Endothelial cell of hepatic sinusoid (primary cell): ENCODE results near the gene CD320.
"Not testable (repeated sequence)": the region's sequence is repeated elsewhere in the genome, so short reads cannot be mapped to it uniquely, and the experiment has no call there.

Source experiments
- in situ Hi-C: cut with HindIII; loops from 2 replicates; pipeline ENCODE4 v1.10.0; 2017; ENCODE audit warnings: low sequenced_read_pairs

The CD320 gene

DNA sequence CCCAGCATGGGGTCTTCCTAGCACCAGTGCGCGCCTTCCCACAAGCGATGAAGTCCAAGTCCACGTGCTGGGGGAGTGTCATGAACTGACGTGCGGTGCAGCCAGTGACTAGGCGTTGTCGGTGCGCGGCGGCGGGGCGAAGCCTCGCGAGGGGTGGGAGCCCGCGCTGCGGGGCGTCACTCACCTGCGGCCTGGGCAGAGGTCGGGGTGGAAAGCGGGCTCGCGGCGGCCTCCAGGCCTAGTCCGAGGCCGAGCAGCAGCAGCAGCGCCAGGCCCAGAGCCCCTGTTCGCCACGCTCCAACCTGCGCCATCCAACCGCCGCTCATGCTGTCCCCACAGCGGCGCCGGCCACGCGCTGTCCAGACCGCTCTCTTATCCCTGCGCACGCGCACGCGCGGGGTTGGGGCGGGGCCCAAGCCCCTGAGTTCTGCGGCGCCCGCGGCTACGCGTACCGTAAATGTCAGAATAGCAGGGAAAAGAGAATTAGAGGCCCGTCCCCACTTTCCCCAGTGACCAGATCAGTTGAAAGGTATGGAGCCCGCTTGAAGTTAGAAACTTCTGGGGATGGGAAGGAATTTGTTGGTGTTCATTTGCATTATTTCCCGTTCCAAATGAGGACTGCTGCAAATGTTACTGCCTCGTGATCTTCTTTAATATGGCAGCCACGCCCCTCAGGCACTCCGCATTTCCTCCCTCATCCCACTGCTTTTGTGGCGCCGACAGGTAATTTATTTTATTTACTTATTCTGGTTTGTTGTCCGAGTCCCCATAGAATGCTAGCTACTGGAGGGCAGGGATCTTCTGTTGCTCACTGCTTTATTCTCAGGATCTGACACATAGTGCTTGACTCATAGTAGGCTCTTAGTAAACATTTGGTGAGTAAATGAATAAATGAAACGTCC, at the start of gene CD320:
CD320 (minus strand) TSS at position 394 of the 902 bp plus-strand sequence; CDS start at position 326, 68 bp downstream.
- in situ Hi-C loops = no loop called here

DNA sequence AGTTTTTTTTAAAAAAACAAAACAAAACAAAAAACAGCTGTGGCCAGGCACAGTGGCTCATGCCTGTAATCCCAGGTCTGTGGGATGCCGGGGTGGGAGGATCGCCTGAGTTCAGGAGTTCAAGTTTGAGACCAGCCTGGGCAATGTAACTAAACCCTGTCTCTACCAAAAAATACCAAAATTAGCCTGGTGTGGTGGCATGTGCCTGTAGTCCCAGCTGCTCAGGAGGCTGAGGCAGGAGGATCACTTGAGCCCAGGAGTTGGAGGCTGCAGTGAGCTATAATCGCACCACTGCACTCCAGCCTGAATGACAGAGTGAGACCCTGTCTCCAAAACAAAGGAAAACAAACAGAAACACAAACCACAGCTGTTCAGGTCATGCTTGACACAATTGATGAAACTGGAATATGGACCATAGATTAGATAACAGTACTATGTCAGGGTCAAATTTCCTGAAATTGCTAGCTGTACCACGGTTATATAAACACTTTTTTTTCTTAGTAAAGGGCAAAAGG, 48.9 kb upstream of the CD320 start:
- in situ Hi-C loops = no loop called here

DNA sequence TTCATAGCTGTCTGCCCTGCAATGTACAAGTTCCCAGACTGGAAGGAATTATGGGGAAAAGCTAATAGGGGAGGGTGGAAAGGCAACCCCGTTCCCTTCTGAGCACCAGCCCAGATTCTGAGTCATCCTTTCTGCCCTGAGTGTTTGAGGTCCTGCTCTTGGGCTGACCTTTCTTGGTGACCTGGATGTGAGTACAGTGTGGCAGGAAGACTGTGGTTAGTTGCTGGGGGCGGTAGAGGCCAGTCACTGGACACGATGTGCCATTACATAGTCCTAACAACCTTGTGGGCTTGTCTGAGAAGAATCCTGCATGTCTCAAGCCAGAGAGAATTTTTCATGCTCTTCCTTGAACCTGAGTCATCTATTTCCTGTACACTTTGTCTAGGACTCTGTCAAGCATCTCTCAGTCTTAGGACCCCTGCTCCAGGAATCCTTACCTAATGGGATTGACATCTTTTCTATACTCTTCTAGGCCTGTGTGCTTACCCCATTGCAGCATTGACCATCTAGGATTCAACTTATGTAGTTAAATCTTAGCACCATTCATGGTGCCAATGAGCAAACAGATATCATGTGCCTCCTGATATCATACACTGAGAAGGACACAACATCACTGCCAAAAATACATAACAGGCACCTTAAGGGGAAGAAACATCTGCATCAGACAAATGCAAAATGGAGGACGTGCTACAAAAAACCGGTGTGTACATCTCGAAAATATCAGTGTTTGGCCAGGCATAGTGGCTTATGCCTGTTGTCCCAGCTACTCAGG, 47.7 kb upstream of the CD320 start:
- in situ Hi-C loops = no loop called here

DNA sequence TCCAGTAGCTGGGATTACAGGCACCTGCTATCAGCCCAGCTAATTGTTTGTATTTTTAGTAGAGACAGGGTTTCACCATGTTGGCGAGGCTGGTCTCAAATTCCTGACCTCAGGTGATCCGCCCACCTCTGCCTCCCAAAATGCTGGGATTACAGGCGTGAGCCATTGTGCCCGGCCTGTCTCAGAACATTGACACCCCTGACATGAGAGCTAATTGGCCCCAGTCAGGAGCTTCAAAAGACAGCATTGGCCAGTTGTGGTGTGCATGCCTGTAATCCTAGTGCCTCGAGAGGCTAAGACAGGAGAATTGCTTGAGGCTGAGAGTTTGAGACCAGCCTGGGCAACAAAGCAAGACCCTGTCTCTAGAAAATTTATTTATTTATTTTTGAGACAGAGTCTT, 44.7 kb upstream of the CD320 start:
- in situ Hi-C loops = not testable (repeated sequence)

DNA sequence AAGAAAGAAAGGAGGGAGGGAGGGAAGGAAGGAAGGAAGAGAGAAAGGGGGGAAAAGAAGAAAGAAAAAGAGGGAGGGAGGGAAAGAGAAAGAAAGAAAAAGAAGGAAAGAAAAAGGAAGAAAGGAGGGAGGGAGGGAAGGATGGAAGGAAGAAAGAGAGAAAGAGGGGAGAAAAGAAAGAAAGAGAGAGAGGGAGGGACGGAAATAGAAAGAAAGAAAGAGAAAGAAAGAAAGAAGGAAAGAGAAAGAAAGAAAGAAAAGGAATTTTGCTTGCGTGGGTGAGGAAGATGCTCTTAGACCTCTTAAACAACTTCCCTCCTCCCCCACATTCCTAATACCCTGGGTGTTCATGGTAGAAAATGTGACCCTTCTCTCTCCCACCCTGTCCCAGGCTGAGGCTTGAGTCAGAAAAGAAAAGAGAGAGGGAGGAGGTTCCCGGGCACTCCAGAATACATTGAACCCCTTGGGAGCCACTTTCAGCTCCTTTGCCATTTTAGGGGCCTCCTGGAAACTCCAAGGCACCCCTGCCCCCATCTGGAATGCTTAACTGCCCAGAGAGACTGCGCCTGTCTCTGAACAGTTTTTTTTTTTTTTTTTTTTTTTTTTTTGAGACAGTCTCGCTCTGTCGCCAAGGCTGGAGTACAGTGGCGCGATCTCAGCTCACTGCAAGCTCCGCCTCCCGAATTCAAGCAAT, 44.1 kb upstream of the CD320 start:
- in situ Hi-C loops = no loop called here

DNA sequence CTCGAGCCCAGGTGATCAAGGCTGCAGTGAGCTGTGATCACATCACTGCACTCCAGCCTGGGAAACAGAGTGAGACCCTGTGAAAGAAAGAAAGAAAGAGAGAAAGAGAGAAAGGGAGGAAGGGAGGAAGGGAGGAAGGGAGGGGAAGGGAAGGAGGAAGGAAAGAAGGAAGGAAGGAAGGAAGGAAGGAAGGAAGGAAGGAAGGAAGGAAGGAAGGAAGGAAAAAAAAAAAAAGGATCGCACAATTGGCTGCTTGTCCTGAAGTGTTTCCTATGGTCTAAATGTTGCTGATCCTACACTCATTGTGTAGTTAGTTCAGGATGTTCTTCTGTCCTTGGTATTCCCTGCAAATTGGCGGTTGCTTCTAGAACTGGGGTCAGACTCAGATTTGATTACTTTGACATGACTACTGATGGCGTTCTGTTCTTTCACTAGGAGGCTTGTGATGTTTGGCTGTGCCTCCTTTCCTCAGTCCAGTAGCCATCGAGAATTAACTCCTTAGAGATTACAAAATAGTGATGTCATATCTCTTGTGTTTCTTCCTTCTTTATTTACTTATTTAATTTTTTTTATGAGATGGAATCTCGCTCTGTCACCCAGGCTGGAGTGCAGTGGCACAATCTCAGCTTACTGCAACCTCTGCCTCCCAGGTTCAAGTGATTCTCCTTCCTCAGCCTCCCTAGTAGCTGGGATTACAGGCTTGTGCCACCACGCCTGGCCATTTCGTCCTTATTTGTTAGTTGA, 41.6 kb upstream of the CD320 start:
- in situ Hi-C loops = not testable (repeated sequence)

DNA sequence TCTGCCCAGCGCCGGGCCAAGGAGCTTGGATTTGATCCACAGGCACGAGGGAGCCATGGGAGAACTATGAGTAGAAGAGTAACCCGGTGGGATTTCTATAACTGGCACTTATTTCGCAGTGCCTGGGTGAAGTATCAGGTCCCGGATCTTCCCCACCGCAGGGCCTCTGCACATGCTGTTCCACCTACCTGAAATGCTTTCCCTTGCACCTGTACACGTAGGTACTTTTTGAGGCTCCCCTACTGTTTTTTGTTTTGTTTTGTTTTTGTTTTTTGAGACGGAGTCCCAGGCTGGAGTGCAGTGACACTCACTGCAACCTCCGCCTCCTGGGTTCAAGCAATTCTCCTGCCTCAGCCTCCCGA, 35.3 kb upstream of the CD320 start:
- in situ Hi-C loops = no loop called here

DNA sequence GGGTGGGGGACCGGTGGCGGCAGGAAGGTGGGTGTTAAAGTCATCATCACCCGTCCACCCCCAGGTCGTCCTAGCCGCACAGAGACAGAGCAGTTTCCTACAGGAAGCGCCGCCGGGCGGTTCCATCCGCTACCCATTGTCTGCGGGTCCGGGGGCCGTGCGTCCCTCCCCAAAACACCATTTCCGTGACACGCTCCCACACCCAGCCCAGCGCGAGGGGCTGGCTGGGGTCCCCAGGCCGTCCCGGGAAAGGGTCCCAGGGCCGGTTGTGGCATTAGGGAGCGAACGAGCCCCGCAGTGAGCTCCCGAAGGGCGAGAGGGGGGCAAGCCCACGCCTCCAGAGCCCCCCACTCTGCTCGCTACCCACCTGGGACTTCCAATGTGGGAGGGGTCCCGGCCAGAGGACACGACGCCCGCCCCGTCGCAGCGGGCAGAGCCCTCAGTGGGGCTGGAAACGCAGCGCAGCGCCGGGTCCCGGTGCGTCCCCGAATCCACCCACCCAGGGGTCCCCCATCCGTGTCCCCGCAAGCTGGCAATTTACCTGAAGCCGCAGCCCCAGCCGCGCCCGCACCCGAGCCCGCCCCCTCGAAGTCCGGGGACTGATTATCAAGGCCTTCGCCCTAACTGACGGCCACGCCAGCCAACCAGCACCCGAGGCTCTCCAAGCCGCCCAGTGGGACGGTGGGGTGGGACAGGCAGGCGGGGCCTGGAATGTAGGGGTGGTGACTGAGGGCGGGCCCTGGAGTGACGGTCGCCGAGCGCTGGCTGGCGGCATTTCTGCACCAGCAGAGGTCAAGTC, 34.7 kb upstream of the CD320 start, which contains the start of gene KANK3:
KANK3 (minus strand) TSS at position 579 of the 799 bp plus-strand sequence. CDS start 5,434 bp downstream, outside the sequence.
- in situ Hi-C loops = no loop called here

DNA sequence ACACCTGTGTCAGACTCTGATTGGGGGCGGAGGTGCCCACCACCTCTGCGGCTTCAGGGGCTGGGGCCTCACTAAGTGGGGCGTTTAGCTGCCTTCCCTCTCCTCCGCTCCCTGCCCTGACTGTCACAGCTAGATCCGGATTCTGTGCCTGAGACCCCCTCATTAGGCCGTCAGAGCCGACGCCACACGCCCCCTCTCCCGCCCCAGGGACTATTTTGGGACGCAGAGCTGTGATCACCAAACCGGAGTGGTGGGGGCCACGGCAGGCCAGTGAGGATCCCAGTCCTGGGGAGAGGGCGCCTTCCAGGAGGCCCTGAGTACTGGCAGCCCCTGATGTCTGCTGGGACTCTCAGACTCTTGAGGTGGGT, 34.1 kb upstream of the CD320 start:
- in situ Hi-C loops = no loop called here

DNA sequence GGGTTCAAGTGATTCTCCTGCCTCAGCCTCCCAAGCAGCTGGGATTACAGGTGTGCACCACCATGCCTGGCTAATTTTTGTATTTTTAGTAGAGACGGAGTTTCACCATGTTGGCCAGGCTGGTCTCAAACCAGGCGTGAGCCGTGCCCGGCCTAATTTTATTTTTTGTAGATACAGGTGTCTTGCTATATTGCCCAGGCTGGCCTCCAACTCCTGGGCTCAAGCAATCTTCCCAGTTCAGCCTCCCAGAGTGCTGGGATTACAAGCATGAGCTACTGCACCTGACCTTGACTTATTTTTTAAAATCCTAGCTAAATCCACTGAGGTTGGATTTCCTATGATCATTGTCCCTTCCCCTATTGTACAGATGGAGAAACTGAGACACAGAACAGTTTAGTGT, 33.3 kb upstream of the CD320 start:
- in situ Hi-C loops = not testable (repeated sequence)

DNA sequence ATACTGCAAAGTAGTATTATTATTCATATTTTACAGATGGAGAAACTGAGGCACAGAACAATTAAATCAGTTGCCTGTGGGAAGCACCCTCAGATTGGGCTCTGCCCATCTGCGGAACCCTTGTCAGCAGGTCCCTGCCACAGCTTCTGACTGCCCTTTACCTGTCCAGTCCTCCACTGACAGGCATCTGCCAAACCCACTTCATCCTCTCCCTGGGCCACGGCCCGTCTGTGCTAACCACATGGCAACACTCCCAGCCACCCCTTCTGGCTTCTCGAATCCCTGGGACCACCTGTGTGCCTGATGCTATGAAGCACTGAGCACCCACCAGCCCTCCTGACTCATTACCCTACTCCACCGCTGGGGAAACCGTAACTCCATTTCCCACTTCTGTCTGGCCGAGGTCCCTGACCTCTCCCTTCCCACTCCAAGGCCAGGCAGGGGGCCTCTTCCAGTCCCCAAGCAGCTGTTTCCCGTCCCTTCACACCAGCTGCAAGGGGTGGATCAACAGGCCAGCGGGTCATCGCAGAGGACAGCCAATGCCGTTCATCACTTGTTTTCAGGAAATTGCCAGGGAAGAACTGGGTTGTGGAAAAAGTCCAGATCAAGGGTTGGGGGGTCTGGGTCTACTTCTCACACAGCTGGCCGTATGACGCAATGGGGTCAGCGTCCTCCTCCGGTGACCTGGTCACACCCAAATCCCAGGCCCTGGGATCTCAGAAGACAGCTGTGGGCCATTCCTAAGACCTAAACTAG, 32.4 kb upstream of the CD320 start:
- in situ Hi-C loops = no loop called here

DNA sequence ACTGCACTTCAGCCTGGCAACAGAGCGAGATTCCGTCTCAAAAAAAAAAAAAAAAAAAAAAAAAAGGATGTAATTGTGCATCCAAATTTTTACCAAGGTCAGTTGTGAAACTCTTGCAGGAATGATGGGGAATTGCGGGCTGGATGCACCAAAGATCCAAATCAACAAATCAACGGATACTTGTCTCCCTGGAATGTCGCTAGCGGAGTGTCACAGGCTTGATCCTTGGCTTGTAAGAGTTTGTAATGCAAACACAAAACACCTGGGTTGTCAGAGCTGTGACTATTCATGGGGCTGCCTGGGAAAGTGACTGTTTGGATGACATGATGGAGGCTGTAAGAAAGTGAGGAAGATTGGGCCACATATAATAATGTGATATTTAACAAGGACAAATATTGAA, 30.7 kb upstream of the CD320 start:
- in situ Hi-C loops = no loop called here

DNA sequence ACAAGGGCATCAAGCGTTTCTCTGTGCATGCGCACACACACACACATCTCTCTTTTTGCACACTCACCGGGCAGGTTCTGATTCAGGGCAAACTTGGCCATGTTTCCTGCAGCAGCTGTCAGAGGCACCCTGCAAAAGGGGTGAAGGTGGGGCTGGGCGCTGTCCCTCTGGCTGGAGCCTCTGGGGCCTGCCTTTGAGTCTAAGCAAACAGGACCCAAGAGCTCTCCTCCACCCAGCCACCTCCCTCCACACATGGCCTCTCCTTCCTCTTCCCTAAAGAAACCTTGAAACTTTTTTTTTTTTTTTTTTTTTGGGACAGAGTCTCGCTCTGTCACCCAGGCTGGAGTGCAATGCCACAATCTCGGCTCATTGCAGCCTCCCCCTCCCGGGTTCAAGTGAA, 29.6 kb upstream of the CD320 start:
- in situ Hi-C loops = no loop called here

DNA sequence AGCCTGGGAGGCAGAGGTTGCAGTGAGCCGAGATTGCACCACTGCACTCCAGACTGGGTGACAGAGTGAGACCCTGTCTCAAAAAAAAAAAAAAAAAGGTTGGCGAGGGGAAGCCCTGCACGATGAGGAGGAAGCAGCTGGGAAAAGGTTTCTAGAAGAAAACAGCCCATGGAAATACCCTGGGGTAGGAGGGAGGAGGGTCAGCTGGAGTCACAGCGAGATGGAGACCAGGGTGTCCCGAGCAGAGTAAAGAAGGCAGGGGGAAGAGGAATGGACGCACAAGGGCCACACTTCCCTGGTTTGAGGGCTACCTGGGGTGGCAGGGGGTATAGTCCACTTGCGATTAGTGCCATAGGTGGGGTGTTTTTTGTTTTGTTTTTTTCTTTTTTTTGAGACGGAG, 28.5 kb upstream of the CD320 start:
- in situ Hi-C loops = no loop called here

DNA sequence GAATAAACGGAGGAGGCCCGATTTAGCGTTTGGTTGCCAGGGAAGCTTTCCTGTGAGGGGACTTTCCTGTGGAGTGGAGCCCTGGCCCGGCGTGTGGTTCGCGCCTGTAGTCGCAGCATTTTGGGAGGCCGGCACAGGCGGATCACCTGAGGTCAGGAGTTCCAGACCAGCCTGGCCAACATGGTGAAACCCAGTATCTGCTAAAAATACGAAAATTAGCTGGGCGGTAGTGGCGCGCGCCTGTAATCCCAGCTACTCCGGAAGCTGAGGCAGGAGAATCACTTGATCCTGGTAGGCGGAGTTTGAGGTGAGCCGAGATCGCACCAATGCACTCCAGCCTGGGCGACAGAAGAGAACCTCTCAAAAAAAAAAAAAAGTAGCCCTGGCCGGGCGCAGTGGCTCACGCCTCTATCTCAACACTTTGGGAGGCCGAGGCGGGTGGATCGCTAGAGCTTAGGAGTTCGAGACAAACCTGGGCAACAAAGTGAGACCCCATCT, 28.0 kb upstream of the CD320 start:
- in situ Hi-C loops = no loop called here

DNA sequence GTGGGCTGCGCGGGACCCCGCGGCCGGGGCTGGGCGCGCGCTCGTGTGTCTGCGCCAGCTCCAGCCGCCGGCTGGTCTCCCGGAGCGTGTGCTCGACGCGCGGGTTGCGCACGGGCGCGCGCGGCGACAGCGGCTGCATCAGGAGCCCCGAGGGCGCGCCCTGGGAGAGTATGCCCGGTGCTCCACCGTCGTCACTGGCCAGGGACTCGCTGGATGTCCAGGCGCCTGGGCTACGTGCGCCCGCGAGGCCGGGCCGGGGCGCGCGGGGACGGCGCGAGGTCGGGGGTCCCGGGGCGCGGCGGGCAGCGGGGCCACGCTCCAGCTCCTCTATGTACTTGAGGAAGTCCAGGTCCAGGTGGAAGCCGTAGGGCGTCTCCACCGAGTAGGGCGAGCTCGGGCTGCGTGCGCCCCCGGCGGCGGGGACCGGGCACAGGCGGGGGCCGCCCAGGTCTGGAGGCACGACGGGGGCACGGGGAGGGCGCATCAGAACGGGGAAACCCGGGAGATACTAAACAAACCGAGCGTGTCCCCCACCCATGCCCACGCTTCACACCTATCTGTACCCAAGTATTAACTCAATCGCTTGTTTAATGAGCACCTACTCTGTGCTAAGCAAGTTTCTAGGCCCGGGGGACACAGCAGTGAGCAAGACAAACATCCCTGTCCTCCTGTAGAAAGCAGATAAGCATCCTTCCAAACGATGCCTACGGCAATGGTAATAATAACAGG, 27.3 kb upstream of the CD320 start:
- in situ Hi-C loops = no loop called here

DNA sequence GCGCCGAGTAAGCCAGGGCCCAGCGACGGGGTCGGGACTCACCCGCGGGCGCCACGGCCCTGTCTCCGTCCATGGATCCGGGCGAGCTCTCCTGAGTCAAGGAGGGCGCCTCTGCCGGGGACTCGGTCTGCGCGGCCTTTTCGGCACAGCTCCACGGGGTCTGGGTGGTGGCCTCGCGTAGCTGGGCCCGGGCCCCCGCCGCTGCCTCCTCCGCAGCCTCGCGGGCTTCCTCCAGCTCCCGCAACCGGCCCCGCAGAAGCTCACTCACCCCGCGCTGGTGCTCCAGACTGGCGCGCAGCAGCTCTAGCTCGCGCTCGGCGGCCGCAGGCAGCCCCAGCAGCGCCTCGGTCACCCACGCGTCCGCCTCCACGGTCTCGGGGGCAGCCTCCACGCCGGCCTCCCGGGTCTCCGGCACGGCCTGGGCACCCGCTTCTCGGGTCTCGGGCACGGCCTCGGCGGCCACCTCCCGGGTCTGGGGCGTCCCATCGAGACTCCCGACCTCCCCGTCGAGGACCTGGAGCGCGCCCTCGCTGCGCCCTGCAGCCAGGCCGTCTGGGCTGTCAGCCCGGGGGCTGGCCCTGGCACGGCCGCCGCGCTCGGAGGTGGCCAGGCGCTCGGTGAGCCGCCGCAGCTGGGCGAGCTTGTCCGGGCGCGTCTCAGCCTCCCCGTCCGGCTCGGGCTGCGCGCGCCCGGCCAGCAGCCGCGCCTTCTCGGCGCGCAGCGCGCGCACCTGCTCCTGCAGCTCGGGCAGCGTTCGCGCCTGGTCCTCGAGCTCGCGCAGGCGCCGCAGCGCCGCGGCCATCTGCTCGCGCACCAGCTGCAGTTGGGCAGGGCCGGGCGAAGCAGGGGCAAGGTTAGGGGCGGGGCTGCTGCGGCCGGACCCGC, 26.5 kb upstream of the CD320 start:
- in situ Hi-C loops = no loop called here
